ENCODE results near the gene AK9. TPM values are rescaled to one million over a fixed set of nuclear protein-coding genes. Genes with fewer than 3 reads are reported as not detected.

Gene AK9
- polyA plus RNA-seq, 3 donors from 2014 or later, result 6.3 to 9.2 (median 9.1) TPM

GRCh38 chr6:109458774-109459531, 232.0 kb downstream of the AK9 start:
- Mint-ChIP-seq H3K4me1 (peaks cover 37 to 44% of the 10 kb centered on the region in 2 donors), H3K9me3 (no peaks in the 10 kb centered on the region), H3K36me3 (peaks cover 5 to 24% (median 19%) of the 10 kb centered on the region in 3 donors), H3K27ac (peak overlapping the region; percentile 50 to 86 (median 74)), H3K4me3 (peak overlapping the region in 3 of 5 donors; percentile 2 to 12 (median 10)), H3K27me3 (ENCODE audit: low read depth in 3 of 3) (peaks cover 13 to 17% (median 15%) of the 10 kb centered on the region in 3 donors)
- DNase-seq, result peak; percentile 67 to 75 (median 75)

- no peak for DNase-seq
- H3K27me3 Mint-ChIP-seq (ENCODE audit: low read depth in 3 of 3), result peaks cover 13 to 24% (median 15%) of the 10 kb centered on the region in 3 donors
- H3K4me1 Mint-ChIP-seq, result peaks cover 48 to 54% of the 10 kb centered on the region in 2 donors
- peaks cover 5 to 18% (median 17%) of the 10 kb centered on the region in 3 donors for H3K36me3 Mint-ChIP-seq
- peak overlapping the region; percentile 9 to 76 (median 46) for H3K4me3 Mint-ChIP-seq
- H3K27ac Mint-ChIP-seq, result peak overlapping the region; percentile 33 to 83 (median 76)
- no peaks in the 10 kb centered on the region for H3K9me3 Mint-ChIP-seq
Observed at GRCh38 chr6:109457562-109457996, 233.4 kb downstream of the AK9 start.

- peaks cover 50 to 61% of the 10 kb centered on the region in 2 donors for H3K4me1 Mint-ChIP-seq
- no peaks in the 10 kb centered on the region for H3K9me3 Mint-ChIP-seq
- H3K4me3 Mint-ChIP-seq, result peak overlapping the region; percentile 42 to 76 (median 71)
- H3K27ac Mint-ChIP-seq, result peak overlapping the region; percentile 67 to 83 (median 80)
- H3K36me3 Mint-ChIP-seq, result peaks cover 3 to 14% (median 12%) of the 10 kb centered on the region in 3 donors
- H3K27me3 Mint-ChIP-seq (ENCODE audit: low read depth in 3 of 3), result peaks cover 13 to 24% (median 15%) of the 10 kb centered on the region in 3 donors
- no peak for DNase-seq
Observed at GRCh38 chr6:109456710-109457561, 234.1 kb downstream of the AK9 start.

- H3K27ac Mint-ChIP-seq, result peak overlapping the region; percentile 7 to 83 (median 74)
- peak overlapping the region; percentile 42 to 99 (median 71) for H3K4me3 Mint-ChIP-seq
- H3K36me3 Mint-ChIP-seq, result peaks cover 0 to 10% (median 6%) of the 10 kb centered on the region in 3 donors
- no peak for DNase-seq
- H3K9me3 Mint-ChIP-seq, result no peaks in the 10 kb centered on the region
- peaks cover 13 to 24% (median 15%) of the 10 kb centered on the region in 3 donors for H3K27me3 Mint-ChIP-seq (ENCODE audit: low read depth in 3 of 3)
- H3K4me1 Mint-ChIP-seq, result peaks cover 50 to 63% of the 10 kb centered on the region in 2 donors
Observed at GRCh38 chr6:109456111-109456583, 234.9 kb downstream of the AK9 start.

DNA sequence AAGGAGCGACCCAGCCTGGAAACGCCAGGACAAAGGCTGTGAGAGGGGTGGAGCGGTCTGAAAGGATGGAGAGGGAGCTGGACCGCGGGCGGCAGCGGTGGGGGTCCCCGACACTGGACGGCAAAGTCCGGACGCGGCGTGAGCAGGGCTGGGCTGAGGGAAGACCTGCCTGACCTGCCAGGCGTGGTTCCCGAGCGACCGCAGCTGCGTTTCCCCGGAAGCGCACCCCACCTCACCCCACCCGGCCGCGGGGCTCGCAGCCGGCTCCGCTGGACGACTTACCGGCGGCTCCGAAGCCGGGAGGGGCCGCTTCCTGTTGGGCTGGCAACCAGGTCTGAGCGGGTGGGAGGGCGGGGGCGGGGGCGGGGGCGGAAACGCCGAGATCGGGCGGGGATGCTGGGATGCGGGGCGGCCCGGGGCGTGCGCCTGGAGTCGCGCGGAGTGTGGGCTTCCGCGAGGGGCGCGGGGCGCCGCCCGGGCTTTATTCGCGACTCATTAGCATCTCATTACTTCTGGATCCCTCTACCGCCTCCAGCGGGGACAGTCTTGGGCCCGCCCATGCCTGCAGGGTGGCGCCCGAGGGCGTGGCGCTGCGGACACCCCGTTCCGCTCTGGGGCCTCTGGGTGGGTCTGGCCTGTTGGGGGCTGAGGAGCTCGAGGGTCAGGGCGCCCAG, 235.4 kb downstream of the AK9 start, which contains the start of gene MICAL1:
Gene MICAL1, minus strand, starts transcription at position 336 of the 674 bp plus-strand sequence. CDS start 1,576 bp downstream, outside the sequence.
- peak; percentile 81 to 83 (median 82) for DNase-seq
- peaks cover 53 to 67% of the 10 kb centered on the region in 2 donors for H3K4me1 Mint-ChIP-seq
- peak within 1 kb of the TSS; percentile 94 to 100 (median 97) for H3K27ac Mint-ChIP-seq
- H3K4me3 Mint-ChIP-seq, result peak within 1 kb of the TSS; percentile 96 to 99 (median 97)
- H3K36me3 Mint-ChIP-seq, result peaks cover 4 to 9% (median 8%) of the 10 kb centered on the region in 3 donors
- H3K9me3 Mint-ChIP-seq, result no peaks in the 10 kb centered on the region
- H3K27me3 Mint-ChIP-seq (ENCODE audit: low read depth in 3 of 3), result peaks cover 13 to 24% (median 15%) of the 10 kb centered on the region in 3 donors

DNA sequence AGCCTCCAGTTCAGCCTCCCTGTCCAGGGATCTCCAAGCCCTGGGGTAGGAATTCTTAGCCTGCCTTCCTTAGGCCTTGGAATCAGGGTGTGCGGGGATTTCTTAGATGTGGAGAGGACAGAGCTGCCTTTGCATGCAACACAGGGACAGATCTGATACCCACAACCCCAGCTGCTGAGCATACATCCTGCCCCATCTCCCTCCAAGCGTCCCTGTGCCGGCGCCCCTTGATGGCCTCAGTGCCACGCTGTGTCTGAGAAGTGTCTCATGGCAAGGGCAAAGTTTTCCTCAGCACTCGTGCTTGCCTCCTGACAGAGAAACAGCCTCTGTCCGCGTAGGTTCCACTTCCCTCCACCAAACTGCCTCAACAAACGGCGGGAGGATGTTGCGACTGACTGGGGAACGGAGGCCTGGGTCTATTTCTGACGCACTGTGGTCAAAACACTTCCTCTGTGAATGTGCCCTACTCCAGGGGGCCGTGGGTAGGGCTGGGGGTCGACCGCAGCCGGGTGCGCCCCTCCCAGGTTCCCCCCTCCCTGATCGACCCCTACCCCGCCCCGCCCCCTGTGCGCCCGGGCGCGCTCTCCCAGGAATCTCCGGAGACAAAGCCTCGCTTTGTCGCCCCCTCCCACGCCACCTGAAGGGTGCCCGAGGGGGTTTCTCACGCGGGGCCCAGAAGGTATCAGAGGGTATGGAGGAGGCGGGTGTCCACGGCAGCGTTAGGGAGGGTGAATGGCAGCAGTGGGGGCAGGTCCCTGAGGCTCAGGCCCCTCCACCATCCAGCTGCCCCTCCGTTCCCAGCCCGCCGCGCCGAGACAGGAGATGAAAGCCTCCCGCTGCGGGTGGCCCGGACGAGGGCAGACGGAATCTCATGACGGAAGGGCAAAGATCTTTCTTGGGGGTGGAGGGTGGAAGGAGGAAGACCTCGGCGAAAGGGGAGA, 236.2 kb downstream of the AK9 start:
- Mint-ChIP-seq H3K9me3 (no peaks in the 10 kb centered on the region), H3K27me3 (ENCODE audit: low read depth in 3 of 3) (peaks cover 15 to 24% (median 15%) of the 10 kb centered on the region in 3 donors), H3K36me3 (peaks cover 4 to 10% (median 8%) of the 10 kb centered on the region in 3 donors), H3K4me3 (peak overlapping the region; percentile 96 to 99 (median 97)), H3K4me1 (peaks cover 62 to 74% of the 10 kb centered on the region in 2 donors), H3K27ac (peak overlapping the region; percentile 94 to 100 (median 97))
- DNase-seq, result peak; percentile 88 to 90 (median 89)

GRCh38 chr6:109453594-109454495, 237.2 kb downstream of the AK9 start:
- H3K9me3 Mint-ChIP-seq, result no peaks in the 10 kb centered on the region
- peak overlapping the region; percentile 96 to 99 (median 97) for H3K4me3 Mint-ChIP-seq
- no peak for DNase-seq
- peaks cover 12 to 24% (median 16%) of the 10 kb centered on the region in 3 donors for H3K27me3 Mint-ChIP-seq (ENCODE audit: low read depth in 3 of 3)
- H3K4me1 Mint-ChIP-seq, result peaks cover 61 to 70% of the 10 kb centered on the region in 2 donors
- peak overlapping the region; percentile 94 to 100 (median 96) for H3K27ac Mint-ChIP-seq
- peaks cover 4 to 10% (median 5%) of the 10 kb centered on the region in 3 donors for H3K36me3 Mint-ChIP-seq

DNA sequence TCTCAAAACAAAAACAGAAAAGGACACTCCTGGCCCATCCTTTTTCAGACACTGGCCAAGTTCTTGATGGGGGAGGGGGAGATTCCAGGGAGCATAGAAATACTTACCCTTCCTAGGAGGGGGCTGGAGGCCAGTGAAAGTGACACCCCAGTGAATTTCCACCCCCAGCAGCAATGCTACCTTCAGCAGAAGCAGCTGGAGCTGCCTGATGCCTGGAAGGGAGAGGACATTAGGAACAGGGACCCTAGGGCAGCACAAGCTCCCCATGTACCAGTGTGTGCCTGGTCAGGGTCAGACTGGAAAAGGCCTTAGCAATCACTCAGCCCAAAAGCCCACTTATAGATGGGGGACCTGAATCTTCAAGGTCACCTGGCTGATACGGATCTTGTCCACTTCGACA, 237.8 kb downstream of the AK9 start:
- Mint-ChIP-seq H3K4me3 (peak overlapping the region; percentile 13 to 97 (median 96)), H3K27ac (peak overlapping the region; percentile 63 to 98 (median 94)), H3K36me3 (peaks cover 4 to 10% (median 4%) of the 10 kb centered on the region in 3 donors), H3K4me1 (peaks cover 59 to 70% of the 10 kb centered on the region in 2 donors), H3K9me3 (no peaks in the 10 kb centered on the region), H3K27me3 (ENCODE audit: low read depth in 3 of 3) (peaks cover 12 to 24% (median 16%) of the 10 kb centered on the region in 3 donors)
- no peak for DNase-seq

DNA sequence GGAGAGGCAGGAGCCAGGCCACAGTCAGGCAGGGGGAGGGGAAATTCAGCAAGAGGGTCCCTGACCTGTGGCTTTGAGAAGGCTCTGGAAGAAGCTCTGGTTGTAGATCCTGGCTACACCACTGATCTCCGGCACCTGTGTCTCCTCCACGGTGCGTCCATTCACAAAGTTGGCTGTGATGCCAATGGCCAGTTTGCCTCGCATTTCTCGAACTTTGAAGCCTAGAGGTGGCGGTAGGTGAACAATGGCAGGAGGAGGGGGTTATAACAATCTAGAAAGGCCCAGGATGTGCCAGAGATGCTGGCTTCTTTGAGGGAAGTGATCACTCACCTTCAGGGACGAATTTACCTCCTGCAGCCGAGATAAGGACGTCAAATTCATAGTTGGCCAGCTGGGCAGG, 238.8 kb downstream of the AK9 start:
- Mint-ChIP-seq H3K27ac (peak overlapping the region in 5 of 6 donors; percentile 49 to 63 (median 55)), H3K4me1 (peaks cover 51 to 63% of the 10 kb centered on the region in 2 donors), H3K27me3 (ENCODE audit: low read depth in 3 of 3) (peaks cover 13 to 24% (median 13%) of the 10 kb centered on the region in 3 donors), H3K36me3 (peaks cover 4 to 10% (median 4%) of the 10 kb centered on the region in 3 donors), H3K4me3 (peak overlapping the region in 2 of 5 donors; percentile 18 to 25), H3K9me3 (no peaks in the 10 kb centered on the region)
- DNase-seq, result no peak

DNA sequence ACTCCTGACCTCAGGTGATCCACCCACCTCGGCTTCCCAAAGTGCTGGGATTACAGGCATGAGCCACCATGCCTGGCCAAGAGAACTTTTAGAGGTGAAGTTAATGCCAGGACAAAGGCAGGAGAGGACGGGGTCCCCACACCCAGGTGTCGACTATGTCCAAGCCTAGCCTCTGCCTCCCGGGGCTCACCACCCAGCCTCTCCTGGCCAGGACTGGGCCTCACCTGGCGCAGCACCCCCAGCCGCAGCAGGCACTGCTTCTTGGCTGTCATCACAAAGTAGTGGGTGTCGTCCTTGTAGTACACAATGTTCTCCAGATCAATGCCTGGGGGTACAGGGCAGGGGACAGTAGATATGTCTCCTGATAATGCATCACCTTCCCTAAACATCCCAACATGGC, 239.6 kb downstream of the AK9 start:
- Mint-ChIP-seq H3K36me3 (peaks cover 4 to 13% (median 6%) of the 10 kb centered on the region in 3 donors), H3K4me3 (no peak overlapping the region), H3K27me3 (ENCODE audit: low read depth in 3 of 3) (peaks cover 11 to 17% (median 15%) of the 10 kb centered on the region in 3 donors), H3K27ac (peak overlapping the region in 3 of 6 donors; percentile 46 to 62 (median 51)), H3K9me3 (no peaks in the 10 kb centered on the region), H3K4me1 (peaks cover 47 to 60% of the 10 kb centered on the region in 2 donors)
- no peak for DNase-seq

- Mint-ChIP-seq H3K4me1 (peaks cover 49 to 62% of the 10 kb centered on the region in 2 donors), H3K36me3 (peaks cover 4 to 15% (median 7%) of the 10 kb centered on the region in 3 donors), H3K27ac (peak overlapping the region in 4 of 6 donors; percentile 5 to 54 (median 22)), H3K27me3 (ENCODE audit: low read depth in 3 of 3) (peaks cover 11 to 17% (median 15%) of the 10 kb centered on the region in 3 donors), H3K9me3 (no peaks in the 10 kb centered on the region), H3K4me3 (no peak overlapping the region)
- no peak for DNase-seq
Observed at GRCh38 chr6:109450801-109451200, 240.2 kb downstream of the AK9 start.

Data from immature natural killer cell (primary cell).